ENCODE data around the gene LHPP. TPM values are rescaled to one million over a fixed set of nuclear protein-coding genes. Genes with fewer than 3 reads are reported as not detected.

Gene LHPP
- total RNA-seq, 1 experiment from 2014 or later: 8.2 TPM

GRCh38 chr10:124642088-124642710, 180.6 kb downstream of the LHPP start:
- no peak for DNase-seq (ENCODE audit: low spot score)

DNA sequence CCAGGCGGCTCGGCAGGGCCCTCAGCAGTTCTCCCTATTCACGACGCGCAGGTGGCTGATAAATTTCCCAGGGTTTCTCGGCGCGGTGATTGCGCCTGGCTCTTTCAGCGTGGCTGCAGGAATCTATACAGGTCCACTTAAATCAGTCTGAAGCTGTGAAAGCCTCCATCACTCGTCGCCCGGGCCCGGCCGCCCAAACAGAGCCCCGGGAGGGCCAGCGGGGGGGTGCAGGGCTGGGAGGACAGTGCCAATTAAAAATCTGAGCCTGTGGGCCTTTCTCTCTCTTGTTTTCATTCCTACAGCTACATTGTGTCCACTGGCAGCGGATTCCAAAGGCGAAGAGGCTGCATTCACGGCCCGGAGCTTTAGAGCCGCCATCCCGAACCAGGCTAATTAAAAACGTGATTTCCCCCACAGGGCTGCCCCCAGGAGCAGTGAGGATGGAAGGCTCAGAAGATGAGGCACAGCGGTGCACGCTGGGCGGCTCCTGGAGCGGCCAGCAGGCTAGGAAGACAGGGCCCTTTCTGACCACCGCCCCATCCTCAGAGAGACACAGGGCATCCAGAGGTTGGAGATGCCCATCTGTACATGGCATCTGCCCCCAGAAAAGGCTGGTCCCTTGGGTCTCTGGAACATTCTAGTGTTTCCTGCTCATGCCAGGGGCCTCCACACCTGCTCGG, 181.8 kb downstream of the LHPP start:
- no peak for DNase-seq (ENCODE audit: low spot score)

- DNase-seq (ENCODE audit: low spot score): no peak
These were observed 182.6 kb downstream of the LHPP start for GRCh38 chr10:124644236-124644635.

- no peak for DNase-seq (ENCODE audit: low spot score)
These were observed 183.3 kb downstream of the LHPP start for GRCh38 chr10:124644771-124645415.

GRCh38 chr10:124645467-124646095, 184.0 kb downstream of the LHPP start:
- no peak for DNase-seq (ENCODE audit: low spot score)

- DNase-seq (ENCODE audit: low spot score): peak; percentile 36
These were observed 185.1 kb downstream of the LHPP start for GRCh38 chr10:124646483-124647352.

DNA sequence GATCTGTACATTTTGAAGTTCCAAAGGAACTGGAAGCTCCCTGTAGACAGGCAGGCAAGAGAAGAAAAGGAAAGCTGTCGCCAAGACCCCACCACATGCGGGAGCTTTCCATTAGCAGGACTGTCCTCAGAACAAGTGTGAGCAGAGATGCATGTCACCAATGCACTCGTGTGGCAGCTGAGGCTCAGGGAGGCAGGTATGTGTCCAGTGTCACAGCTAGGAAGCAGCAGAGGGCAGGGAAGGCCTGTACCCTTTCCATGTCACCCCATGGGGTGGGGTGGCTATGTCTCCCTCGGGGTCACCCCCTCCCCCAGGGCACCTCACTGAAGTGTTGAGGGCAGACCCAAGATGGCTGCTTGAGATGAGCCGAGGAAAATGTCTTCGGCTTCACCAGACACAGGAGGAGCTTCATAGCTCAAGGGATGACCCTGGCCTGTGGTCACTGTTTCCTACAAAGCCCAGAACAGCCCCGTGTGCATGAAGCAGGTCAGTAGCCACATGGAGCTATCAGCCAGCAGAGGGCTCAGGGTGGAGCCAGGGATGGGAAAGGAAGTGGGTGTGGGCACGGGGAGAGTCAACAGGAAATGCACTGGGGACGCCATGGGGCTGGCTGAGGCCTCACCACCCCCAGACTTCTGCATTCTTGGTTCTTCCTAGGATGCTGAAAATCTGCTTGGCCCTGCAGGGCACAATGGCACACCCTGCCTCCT, 186.0 kb downstream of the LHPP start:
- DNase-seq (ENCODE audit: low spot score): peak; percentile 57

DNA sequence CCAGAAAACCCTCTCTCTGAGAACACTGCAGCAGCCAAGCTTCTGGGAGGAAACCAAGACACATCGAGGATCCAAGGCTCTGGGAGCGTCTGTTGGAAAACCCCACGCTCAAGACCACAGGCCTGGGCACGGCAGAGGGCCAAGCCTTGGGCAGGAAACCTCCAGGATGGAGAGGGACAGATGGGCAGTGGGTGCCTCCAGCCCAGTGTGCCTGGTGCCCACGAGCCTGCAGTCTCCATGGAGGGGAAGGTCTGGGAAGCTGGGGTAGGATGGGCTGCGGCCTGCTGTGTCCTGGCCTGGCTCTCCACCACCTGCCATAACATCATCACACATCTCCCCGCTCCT, 186.5 kb downstream of the LHPP start:
- no peak for DNase-seq (ENCODE audit: low spot score)

GRCh38 chr10:124648738-124649137, 187.1 kb downstream of the LHPP start:
- peak; percentile 46 for DNase-seq (ENCODE audit: low spot score)

DNA sequence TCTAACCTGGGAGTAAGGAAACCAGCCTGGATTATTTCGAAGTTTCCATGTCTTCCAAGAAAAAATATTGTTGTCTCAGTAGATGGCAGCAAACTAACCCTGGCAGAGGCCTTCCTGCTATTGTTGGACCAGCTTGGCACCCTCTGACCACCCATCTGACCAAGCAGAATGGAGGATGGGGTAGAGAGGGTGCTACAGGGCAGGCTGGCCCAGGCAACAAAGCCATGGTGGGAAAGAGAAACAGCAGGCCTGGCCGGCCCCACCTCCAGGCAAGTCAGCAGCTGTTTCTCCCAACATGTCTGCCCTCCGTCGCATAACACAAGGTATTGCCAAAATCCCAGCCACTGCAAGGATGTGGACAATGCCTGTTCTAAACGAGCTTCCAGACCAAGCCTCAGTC, 187.6 kb downstream of the LHPP start:
- no peak for DNase-seq (ENCODE audit: low spot score)

GRCh38 chr10:124650263-124650662, 188.6 kb downstream of the LHPP start:
- DNase-seq (ENCODE audit: low spot score): no peak

DNA sequence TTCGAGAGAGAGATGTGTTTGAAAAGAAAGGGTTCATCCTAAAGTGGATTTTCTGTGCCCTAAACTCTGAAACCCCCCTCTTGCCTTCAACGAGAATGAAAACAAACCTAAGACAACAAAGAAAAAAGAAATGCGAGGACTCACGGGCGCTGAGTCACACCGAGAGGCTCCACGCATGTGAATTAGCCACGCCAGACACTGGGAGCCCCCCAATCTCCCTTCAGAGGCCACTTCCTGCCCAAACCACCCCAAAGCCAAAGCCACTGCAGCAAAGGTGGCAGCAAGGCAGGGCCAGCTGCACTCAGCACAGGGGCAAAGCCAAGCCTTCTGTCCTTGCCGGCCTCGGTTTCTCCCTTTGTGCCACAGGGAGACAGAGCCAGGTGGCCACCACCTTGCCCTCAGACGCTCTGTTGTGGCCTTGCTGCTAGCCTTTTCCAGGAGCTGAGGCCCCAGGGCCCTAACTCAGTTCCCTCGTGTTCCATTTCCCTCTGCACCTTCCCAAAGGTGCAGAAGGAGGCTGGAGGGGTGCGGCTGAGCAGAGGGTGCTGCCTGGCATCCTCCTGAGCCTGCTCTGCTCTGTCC, 189.3 kb downstream of the LHPP start:
- no peak for DNase-seq (ENCODE audit: low spot score)

GRCh38 chr10:124651402-124651891, 189.8 kb downstream of the LHPP start:
- no peak for DNase-seq (ENCODE audit: low spot score)

- DNase-seq (ENCODE audit: low spot score): no peak
These were observed 190.6 kb downstream of the LHPP start for GRCh38 chr10:124652200-124652599.

GRCh38 chr10:124652701-124653100, 191.1 kb downstream of the LHPP start:
- DNase-seq (ENCODE audit: low spot score): no peak

GRCh38 chr10:124653311-124653710, 191.7 kb downstream of the LHPP start:
- DNase-seq (ENCODE audit: low spot score): no peak

- no peak for DNase-seq (ENCODE audit: low spot score)
These were observed 192.4 kb downstream of the LHPP start for GRCh38 chr10:124653811-124654651.

- DNase-seq (ENCODE audit: low spot score): no peak
These were observed 193.1 kb downstream of the LHPP start for GRCh38 chr10:124654686-124655085.
